ENCODE measurements around the gene MOGAT1. TPM values are rescaled to one million over a fixed set of nuclear protein-coding genes. Genes with fewer than 3 reads are reported as not detected.

MOGAT1 gene
- total and polyA plus RNA-seq, 2 of the 13 experiments (the other 11 are each of a cell fraction or from before 2014, with no cell fraction given): 0.98 to 4.3 TPM

DNA sequence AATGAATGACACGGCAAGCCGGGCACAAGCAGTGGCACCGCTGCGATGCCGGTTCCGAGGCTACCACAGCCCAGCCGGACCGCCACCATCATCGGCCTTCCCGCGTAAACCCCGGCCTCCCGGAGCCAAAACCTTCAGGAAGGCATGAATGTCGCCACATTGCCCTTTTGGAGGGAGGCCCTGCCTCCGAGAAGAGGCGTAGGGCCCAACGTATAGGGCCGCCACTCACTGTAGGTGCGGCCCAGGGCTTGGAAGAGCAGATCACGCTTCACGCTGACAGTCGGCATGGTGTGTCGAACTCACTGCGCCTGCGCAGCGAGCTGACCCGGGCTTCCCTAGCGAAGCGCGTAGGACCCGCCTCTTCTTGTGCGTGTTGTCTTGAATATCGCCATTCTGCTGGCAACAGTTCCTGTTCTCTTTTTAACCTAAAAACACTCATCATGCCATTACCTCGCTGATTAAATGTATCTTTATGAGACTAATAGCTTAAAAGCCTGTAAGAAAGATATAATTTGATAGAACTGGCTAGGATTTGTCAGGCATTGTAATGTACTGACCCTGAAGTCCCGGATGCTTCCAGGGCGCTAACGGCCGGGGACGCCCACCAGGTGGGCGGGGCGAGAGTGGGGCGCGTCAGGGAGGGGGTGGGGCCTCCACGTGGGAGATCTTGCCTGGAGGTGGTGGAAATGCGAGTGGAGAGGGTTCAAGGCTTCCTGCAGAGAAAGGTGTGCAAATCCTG lies 15.5 kb upstream of the MOGAT1 start, which contains the start of gene FARSB (continued):
- no peak for TF ChIP-seq ZUFSP (CRISPR knock-in tag; IDR thresholded peaks at IDR 0.05; ENCODE audit: borderline replicate concordance)
- TF ChIP-seq SOX13 (IDR thresholded peaks at IDR 0.05): no peak
- 0 out of 4 replicates have a peak, but pooled peaks of 1 of the 2 experiments have one; percentile 25 for TF ChIP-seq SOX13 (CRISPR knock-in tag; conservative IDR thresholded peaks at IDR 0.05 in 1 of 2, IDR thresholded peaks at IDR 0.05 in 1 of 2)
- TF ChIP-seq PAF1 (CRISPR knock-in tag; IDR thresholded peaks at IDR 0.05): no peak
- TF ChIP-seq TOPORS (CRISPR knock-in tag; IDR thresholded peaks at IDR 0.05): peak; percentile 70
- no peak; the same call in 1 of the 2 replicates for TF ChIP-seq ZNF367 (CRISPR knock-in tag; IDR thresholded peaks at IDR 0.05; ENCODE audit: borderline replicate concordance)
- 0 out of 2 replicates have a peak, but pooled peaks have one; percentile 78 for TF ChIP-seq ZNF724P (CRISPR knock-in tag; IDR thresholded peaks at IDR 0.05; ENCODE audit: borderline replicate concordance)
- TF ChIP-seq ATF1 (CRISPR knock-in tag; IDR thresholded peaks at IDR 0.05): peak; percentile 85
- TF ChIP-seq ZNF747 (CRISPR knock-in tag; IDR thresholded peaks at IDR 0.05; ENCODE audit: borderline replicate concordance): no peak
- peak; percentile 79; the same call in 1 of the 2 replicates for TF ChIP-seq ZNF691 (CRISPR knock-in tag; IDR thresholded peaks at IDR 0.05; ENCODE audit: borderline replicate concordance, low read depth)
- no peak; the same call in 1 of the 2 replicates for TF ChIP-seq STAG1 (CRISPR knock-in tag; IDR thresholded peaks at IDR 0.05)
- TF ChIP-seq CENPT (CRISPR knock-in tag; IDR thresholded peaks at IDR 0.05; ENCODE audit: low read depth): peak; percentile 87; the same call in 1 of the 2 replicates
- TF ChIP-seq ZNF280B (CRISPR knock-in tag; IDR thresholded peaks at IDR 0.05; ENCODE audit: borderline replicate concordance): peak; percentile 96
- peak; percentile 95 for TF ChIP-seq KMT2A (CRISPR knock-in tag; IDR thresholded peaks at IDR 0.05)
- TF ChIP-seq ZNF878 (CRISPR knock-in tag; IDR thresholded peaks at IDR 0.05): no peak
- TF ChIP-seq FOXA3 (CRISPR knock-in tag; IDR thresholded peaks at IDR 0.05): peak; percentile 9; the same call in 1 of the 2 replicates
- TF ChIP-seq ZNF326 (CRISPR knock-in tag; IDR thresholded peaks at IDR 0.05; ENCODE audit: borderline replicate concordance): 0 out of 2 replicates have a peak, but pooled peaks have one; percentile 32
- no peak for TF ChIP-seq ZSCAN29 (CRISPR knock-in tag; conservative IDR thresholded peaks at IDR 0.05)
- no peak for TF ChIP-seq ATF3 (CRISPR knock-in tag; IDR thresholded peaks at IDR 0.05)
- TF ChIP-seq ZNF451 (CRISPR knock-in tag; IDR thresholded peaks at IDR 0.05): 0 out of 2 replicates have a peak, but pooled peaks have one; percentile 70
- TF ChIP-seq HBP1 (CRISPR knock-in tag; IDR thresholded peaks at IDR 0.05; ENCODE audit: low read depth): no peak; the same call in 1 of the 2 replicates
- peak; percentile 74 for TF ChIP-seq HOXA3 (CRISPR knock-in tag; IDR thresholded peaks at IDR 0.05)
- TF ChIP-seq ZNF678 (CRISPR knock-in tag; IDR thresholded peaks at IDR 0.05): no peak
- peak; percentile 88; the same call in 1 of the 2 replicates for TF ChIP-seq SAFB2 (CRISPR knock-in tag; IDR thresholded peaks at IDR 0.05; ENCODE audit: borderline replicate concordance, low read depth)

All from HepG2 (cell line).